Neural progenitor cell (in vitro differentiated cells): ENCODE results near the gene FSTL4. TPM values are rescaled to one million over a fixed set of nuclear protein-coding genes. Genes with fewer than 3 reads are reported as not detected.

Source experiments
- DNase-seq: peaks from one replicate; pipeline ENCODE4 v3.0.0-alpha.2; 2016; ENCODE audit warnings: low spot score
- H2AFZ ChIP-seq: fragments of 200-600 bp; sonication (generic); replicated peaks from 2 replicates; pipeline ENCODE4 v1.6.1; 2016; ENCODE audit warnings: antibody characterized with exemption
- H3F3A ChIP-seq: fragments of 200-600 bp; sonication (generic); 2 replicates; pipeline ENCODE4 v1.6.1; 2016; ENCODE audit warnings: antibody characterized with exemption, low read depth
- H3K27ac ChIP-seq: fragments of 200-600 bp; sonication (generic); 2 replicates; pipeline ENCODE4 v1.5.1; 2016; ENCODE audit warnings: mild to moderate bottlenecking
- H3K27me3 ChIP-seq: fragments of 200-600 bp; sonication (generic); 2 replicates; pipeline ENCODE4 v1.6.1; 2016; ENCODE audit warnings: mild to moderate bottlenecking, moderate library complexity
- H3K36me3 ChIP-seq: fragments of 200-600 bp; sonication (generic); 2 replicates; pipeline ENCODE4 v1.5.1; 2016
- H3K4me1 ChIP-seq: fragments of 200-600 bp; sonication (generic); 2 replicates; pipeline ENCODE4 v1.6.1; 2016; ENCODE audit warnings: mixed run types
- H3K4me2 ChIP-seq: fragments of 200-600 bp; sonication (generic); 2 replicates; pipeline ENCODE4 v1.6.1; 2016
- H3K4me3 ChIP-seq: fragments of 200-600 bp; sonication (generic); 2 replicates; pipeline ENCODE4 v1.5.1; 2016
- H3K79me2 ChIP-seq: fragments of 200-600 bp; sonication (generic); 2 replicates; pipeline ENCODE4 v1.6.1; 2016; ENCODE audit warnings: low read depth
- H3K9ac ChIP-seq: fragments of 200-600 bp; sonication (generic); 2 replicates; pipeline ENCODE4 v1.6.1; 2016
- H3K9me3 ChIP-seq: fragments of 200-600 bp; sonication (generic); 2 replicates; pipeline ENCODE4 v1.5.1; 2016; ENCODE audit warnings: low read depth
- H4K20me1 ChIP-seq: fragments of 200-600 bp; sonication (generic); 2 replicates; pipeline ENCODE4 v1.6.1; 2016; ENCODE audit warnings: low read depth
- H3K27ac Mint-ChIP-seq: 3 replicates; pipeline ENCODE4 v1.8.0; 2021; ENCODE audit warnings: mixed read lengths
- H3K27me3 Mint-ChIP-seq: 2 replicates; pipeline ENCODE4 v1.8.0; 2022; ENCODE audit warnings: low read depth, mild to moderate bottlenecking, inconsistent platforms, moderate library complexity, mixed read lengths; ENCODE audit not compliant: insufficient read depth
- H3K36me3 Mint-ChIP-seq: 3 replicates; pipeline ENCODE4 v1.8.0; 2021; ENCODE audit warnings: mixed read lengths
- H3K4me1 Mint-ChIP-seq: 3 replicates; pipeline ENCODE4 v1.8.0; 2021; ENCODE audit warnings: mixed read lengths
- H3K4me3 Mint-ChIP-seq: 3 replicates; pipeline ENCODE4 v1.8.0; 2021; ENCODE audit warnings: mild to moderate bottlenecking, moderate library complexity, mixed read lengths
- H3K9me3 Mint-ChIP-seq: 3 replicates; pipeline ENCODE4 v1.8.0; 2020; ENCODE audit warnings: mixed read lengths
- CTCF ChIP-seq: fragments of 200-600 bp; sonication (generic); IDR thresholded peaks from 2 replicates; pipeline ENCODE4 v1.5.1; 2017; ENCODE audit warnings: antibody characterized with exemption, mild to moderate bottlenecking
- EZH2 ChIP-seq: fragments of 200-600 bp; sonication (generic); IDR thresholded peaks from 2 replicates; pipeline ENCODE4 v1.6.1; 2017; ENCODE audit warnings: antibody characterized with exemption, mild to moderate bottlenecking, moderate library complexity
- EZH2phosphoT487 ChIP-seq: fragments of 200-600 bp; sonication (generic); IDR thresholded peaks from 2 replicates; pipeline ENCODE4 v1.6.1; 2017; ENCODE audit warnings: antibody characterized with exemption
- total RNA-seq: library from RNA; depleted of rRNA; stranded (reverse); fragments of >200 nt; gene quantifications from 2 replicates; pipeline ENCODE4 v1.2.3, GENCODE V29; 2015; ENCODE audit warnings: low replicate concordance

FSTL4 gene
- total RNA-seq, 1 donor from 2014 or later = 0.95 TPM

DNA sequence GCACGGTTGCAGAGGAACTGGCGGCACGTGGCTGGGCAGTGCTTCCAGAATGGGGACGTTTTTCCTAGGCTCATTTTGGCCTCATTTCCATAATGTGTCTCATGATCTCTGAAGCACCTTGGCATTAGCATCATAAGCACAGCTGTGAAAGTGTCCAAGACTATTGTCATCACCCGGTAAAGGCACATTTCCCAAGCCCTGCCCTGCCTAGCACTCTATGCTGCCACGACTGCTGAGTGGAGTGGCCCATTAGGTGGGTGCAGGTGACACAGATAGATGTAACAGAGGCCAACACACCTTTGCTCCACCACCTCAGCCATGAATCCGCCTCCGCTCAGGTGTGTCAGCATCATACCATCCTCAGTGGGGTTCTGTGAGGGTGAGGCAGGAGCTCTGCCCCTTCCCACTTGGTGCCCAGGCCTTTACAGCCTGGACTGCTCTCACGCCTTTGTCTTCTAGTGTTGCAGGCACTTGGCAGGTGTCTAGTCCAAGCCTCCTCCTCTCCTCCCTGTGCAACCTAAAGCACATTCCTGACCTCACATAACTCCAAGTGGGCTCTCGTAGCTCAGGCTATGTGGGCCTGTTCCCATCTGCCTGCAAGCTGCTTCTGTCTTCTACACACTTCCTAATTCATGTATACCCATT lies 213.0 kb downstream of the FSTL4 start:
- Histone ChIP-seq H3K4me2 (no peak overlapping the region), H3K27me3 (no peaks in the 10 kb centered on the region), H2AFZ (no peak overlapping the region), H3K4me3 (no peak overlapping the region), H3K9ac (no peak overlapping the region), H3K79me2 (no peaks in the 10 kb centered on the region), H3K9me3 (no peaks in the 10 kb centered on the region), H3K27ac (no peak overlapping the region), H3K4me1 (peaks cover 43% of the 10 kb centered on the region), H4K20me1 (no peaks in the 10 kb centered on the region), H3K36me3 (no peaks in the 10 kb centered on the region), H3F3A (peaks cover 19% of the 10 kb centered on the region)
- H3K4me1 Mint-ChIP-seq = peaks cover 58% of the 10 kb centered on the region
- H3K36me3 Mint-ChIP-seq = no peaks in the 10 kb centered on the region
- H3K27ac Mint-ChIP-seq = peak overlapping the region; percentile 86
- H3K9me3 Mint-ChIP-seq = peaks cover 5% of the 10 kb centered on the region
- no peak for DNase-seq
- H3K4me3 Mint-ChIP-seq = no peak overlapping the region
- peaks cover 13% of the 10 kb centered on the region for H3K27me3 Mint-ChIP-seq
- TF ChIP-seq CTCF (no peak), EZH2 (no peak), EZH2phosphoT487 (no peak)

DNA sequence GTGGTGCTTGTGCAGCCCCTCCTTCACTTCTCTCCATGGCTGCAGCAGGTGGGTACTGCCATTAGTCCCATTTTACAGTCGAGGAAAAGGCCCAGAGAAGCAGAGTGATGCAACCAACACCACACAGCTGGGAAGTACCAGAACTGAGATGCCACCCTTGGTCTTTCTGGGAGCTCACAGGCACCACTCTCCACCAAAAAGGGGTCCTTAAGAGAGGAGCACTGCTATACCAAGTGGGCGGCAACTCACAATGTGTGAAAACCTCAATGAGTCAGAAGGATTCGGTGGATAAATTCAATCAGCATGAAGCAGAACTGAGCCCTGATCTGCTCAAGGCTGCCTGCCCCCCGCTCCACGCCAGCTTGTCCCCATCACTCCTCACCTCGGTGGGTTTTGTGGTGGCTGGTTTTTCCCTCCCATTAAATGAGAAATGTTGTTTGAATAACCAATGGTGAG lies 213.7 kb downstream of the FSTL4 start:
- peaks cover 43% of the 10 kb centered on the region for H3K4me1 ChIP-seq
- no peaks in the 10 kb centered on the region for H3K27me3 ChIP-seq
- H3K27ac Mint-ChIP-seq = peak overlapping the region; percentile 86
- peaks cover 13% of the 10 kb centered on the region for H3K27me3 Mint-ChIP-seq
- TF ChIP-seq EZH2phosphoT487 = no peak
- TF ChIP-seq EZH2 = no peak
- no peak for TF ChIP-seq CTCF
- H2AFZ ChIP-seq = peak overlapping the region; percentile 57
- H3K36me3 ChIP-seq = no peaks in the 10 kb centered on the region
- no peak overlapping the region for H3K4me2 ChIP-seq
- peaks cover 19% of the 10 kb centered on the region for H3F3A ChIP-seq
- no peak overlapping the region for H3K9ac ChIP-seq
- no peaks in the 10 kb centered on the region for H3K79me2 ChIP-seq
- no peak for DNase-seq
- H4K20me1 ChIP-seq = no peaks in the 10 kb centered on the region
- H3K9me3 Mint-ChIP-seq = peaks cover 5% of the 10 kb centered on the region
- peaks cover 58% of the 10 kb centered on the region for H3K4me1 Mint-ChIP-seq
- no peak overlapping the region for H3K27ac ChIP-seq
- no peaks in the 10 kb centered on the region for H3K36me3 Mint-ChIP-seq
- no peak overlapping the region for H3K4me3 ChIP-seq
- no peaks in the 10 kb centered on the region for H3K9me3 ChIP-seq
- peak overlapping the region; percentile 27 for H3K4me3 Mint-ChIP-seq

- Mint-ChIP-seq H3K27ac (peak overlapping the region; percentile 86), H3K36me3 (no peaks in the 10 kb centered on the region), H3K27me3 (peaks cover 13% of the 10 kb centered on the region), H3K4me1 (peaks cover 55% of the 10 kb centered on the region), H3K4me3 (peak overlapping the region; percentile 63), H3K9me3 (peaks cover 5% of the 10 kb centered on the region)
- Histone ChIP-seq H2AFZ (peak overlapping the region; percentile 57), H3K4me3 (no peak overlapping the region), H3K36me3 (no peaks in the 10 kb centered on the region), H3K79me2 (no peaks in the 10 kb centered on the region), H4K20me1 (no peaks in the 10 kb centered on the region), H3K9ac (no peak overlapping the region), H3K9me3 (no peaks in the 10 kb centered on the region), H3K4me1 (peaks cover 43% of the 10 kb centered on the region), H3F3A (peaks cover 19% of the 10 kb centered on the region), H3K27me3 (no peaks in the 10 kb centered on the region), H3K4me2 (peak overlapping the region; percentile 70), H3K27ac (no peak overlapping the region)
- DNase-seq = no peak
- no peak for TF ChIP-seq EZH2
- no peak for TF ChIP-seq EZH2phosphoT487
- TF ChIP-seq CTCF = no peak
Measured at GRCh38 chr5:133397990-133398645, 214.2 kb downstream of the FSTL4 start.
